Measurements from ENCODE around the gene SP7. TPM values are rescaled to one million over a fixed set of nuclear protein-coding genes. Genes with fewer than 3 reads are reported as not detected.
A peak's percentile ranks its signal among the peaks of the same experiment; 100 is the strongest.

SP7 gene
- total and polyA plus RNA-seq, 9 of the 15 experiments (the other 6 are each of a cell fraction or from before 2014, with no cell fraction given): 0.04 TPM; not detected in 8

DNA sequence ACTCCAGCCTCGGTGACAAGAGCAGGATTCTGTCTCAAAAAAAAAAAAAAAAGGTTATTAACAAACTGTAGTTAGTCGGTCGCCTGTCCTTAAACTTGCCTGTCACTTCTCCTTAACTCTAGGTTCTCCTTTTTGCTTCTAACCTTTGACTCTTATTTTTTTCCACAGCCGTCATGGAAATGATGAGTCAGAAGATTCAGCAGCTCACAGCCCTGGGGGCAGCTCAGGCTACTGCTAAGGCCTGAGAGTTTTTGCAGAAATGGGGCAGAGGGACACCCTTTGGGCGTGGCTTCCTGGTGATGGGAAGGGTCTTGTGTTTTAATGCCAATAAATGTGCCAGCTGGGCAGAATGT is 37.1 kb downstream of the SP7 start (continued):
- TF ChIP-seq RNF219 (CRISPR knock-in tag; IDR thresholded peaks at IDR 0.05): no peak
- TF ChIP-seq RFX1 (IDR thresholded peaks at IDR 0.05): no peak
- no peak for TF ChIP-seq HSF4 (CRISPR knock-in tag; IDR thresholded peaks at IDR 0.05; ENCODE audit: borderline replicate concordance)
- TF ChIP-seq CBX2 (IDR thresholded peaks at IDR 0.05; ENCODE audit: insufficient read depth, low read length, poor library complexity, severe bottlenecking): no peak
- TF ChIP-seq, protein P1, sequence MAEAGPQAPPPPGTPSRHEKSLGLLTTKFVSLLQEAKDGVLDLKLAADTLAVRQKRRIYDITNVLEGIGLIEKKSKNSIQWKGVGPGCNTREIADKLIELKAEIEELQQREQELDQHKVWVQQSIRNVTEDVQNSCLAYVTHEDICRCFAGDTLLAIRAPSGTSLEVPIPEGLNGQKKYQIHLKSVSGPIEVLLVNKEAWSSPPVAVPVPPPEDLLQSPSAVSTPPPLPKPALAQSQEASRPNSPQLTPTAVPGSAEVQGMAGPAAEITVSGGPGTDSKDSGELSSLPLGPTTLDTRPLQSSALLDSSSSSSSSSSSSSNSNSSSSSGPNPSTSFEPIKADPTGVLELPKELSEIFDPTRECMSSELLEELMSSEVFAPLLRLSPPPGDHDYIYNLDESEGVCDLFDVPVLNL (CRISPR knock-in tag; IDR thresholded peaks at IDR 0.05; ENCODE audit: low read depth): no peak
- no peak for TF ChIP-seq PHF21A (IDR thresholded peaks at IDR 0.05; ENCODE audit: borderline replicate concordance, low read depth)
- TF ChIP-seq NBN (IDR thresholded peaks at IDR 0.05; ENCODE audit: low read depth): no peak
- TF ChIP-seq BMI1 (IDR thresholded peaks at IDR 0.05; ENCODE audit: low read length): no peak
- TF ChIP-seq NUFIP1 (IDR thresholded peaks at IDR 0.05; ENCODE audit: partially characterized antibody): no peak
- no peak for TF ChIP-seq YBX1 (IDR thresholded peaks at IDR 0.05)
- TF ChIP-seq NCOR1 (IDR thresholded peaks at IDR 0.05): no peak
- TF ChIP-seq SMARCA4 (IDR thresholded peaks at IDR 0.05): peak; percentile 83
- peak; percentile 89 for TF ChIP-seq MAFG (tag; conservative IDR thresholded peaks at IDR 0.05)
- TF ChIP-seq TCF7L2 (IDR thresholded peaks at IDR 0.05; ENCODE audit: low read depth, low read length): no peak
- TF ChIP-seq ZBTB26 (CRISPR knock-in tag; IDR thresholded peaks at IDR 0.05): no peak
- TF ChIP-seq NFIX (CRISPR knock-in tag; IDR thresholded peaks at IDR 0.05; ENCODE audit: low read depth): no peak
- TF ChIP-seq ZNF24 (IDR thresholded peaks at IDR 0.05): no peak
- TF ChIP-seq, protein P2, sequence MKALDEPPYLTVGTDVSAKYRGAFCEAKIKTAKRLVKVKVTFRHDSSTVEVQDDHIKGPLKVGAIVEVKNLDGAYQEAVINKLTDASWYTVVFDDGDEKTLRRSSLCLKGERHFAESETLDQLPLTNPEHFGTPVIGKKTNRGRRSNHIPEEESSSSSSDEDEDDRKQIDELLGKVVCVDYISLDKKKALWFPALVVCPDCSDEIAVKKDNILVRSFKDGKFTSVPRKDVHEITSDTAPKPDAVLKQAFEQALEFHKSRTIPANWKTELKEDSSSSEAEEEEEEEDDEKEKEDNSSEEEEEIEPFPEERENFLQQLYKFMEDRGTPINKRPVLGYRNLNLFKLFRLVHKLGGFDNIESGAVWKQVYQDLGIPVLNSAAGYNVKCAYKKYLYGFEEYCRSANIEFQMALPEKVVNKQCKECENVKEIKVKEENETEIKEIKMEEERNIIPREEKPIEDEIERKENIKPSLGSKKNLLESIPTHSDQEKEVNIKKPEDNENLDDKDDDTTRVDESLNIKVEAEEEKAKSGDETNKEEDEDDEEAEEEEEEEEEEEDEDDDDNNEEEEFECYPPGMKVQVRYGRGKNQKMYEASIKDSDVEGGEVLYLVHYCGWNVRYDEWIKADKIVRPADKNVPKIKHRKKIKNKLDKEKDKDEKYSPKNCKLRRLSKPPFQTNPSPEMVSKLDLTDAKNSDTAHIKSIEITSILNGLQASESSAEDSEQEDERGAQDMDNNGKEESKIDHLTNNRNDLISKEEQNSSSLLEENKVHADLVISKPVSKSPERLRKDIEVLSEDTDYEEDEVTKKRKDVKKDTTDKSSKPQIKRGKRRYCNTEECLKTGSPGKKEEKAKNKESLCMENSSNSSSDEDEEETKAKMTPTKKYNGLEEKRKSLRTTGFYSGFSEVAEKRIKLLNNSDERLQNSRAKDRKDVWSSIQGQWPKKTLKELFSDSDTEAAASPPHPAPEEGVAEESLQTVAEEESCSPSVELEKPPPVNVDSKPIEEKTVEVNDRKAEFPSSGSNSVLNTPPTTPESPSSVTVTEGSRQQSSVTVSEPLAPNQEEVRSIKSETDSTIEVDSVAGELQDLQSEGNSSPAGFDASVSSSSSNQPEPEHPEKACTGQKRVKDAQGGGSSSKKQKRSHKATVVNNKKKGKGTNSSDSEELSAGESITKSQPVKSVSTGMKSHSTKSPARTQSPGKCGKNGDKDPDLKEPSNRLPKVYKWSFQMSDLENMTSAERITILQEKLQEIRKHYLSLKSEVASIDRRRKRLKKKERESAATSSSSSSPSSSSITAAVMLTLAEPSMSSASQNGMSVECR (CRISPR knock-in tag; IDR thresholded peaks at IDR 0.05): no peak
- TF ChIP-seq GMEB1 (CRISPR knock-in tag; IDR thresholded peaks at IDR 0.05): no peak

Data from K562 (cell line).